Astrocyte of the cerebellum (primary cell): ENCODE results near the gene VLDLR.

Experiments used
- DNase-seq: peaks from one replicate; pipeline ENCODE4 v3.0.0-alpha.2; 2011; ENCODE audit warnings: low read depth
- H3K4me3 ChIP-seq: 2 replicates; pipeline ENCODE4 v1.5.1; 2011; ENCODE audit warnings: mild to moderate bottlenecking, low read depth, low read length, moderate library complexity
- CTCF ChIP-seq: IDR thresholded peaks from 2 replicates; pipeline ENCODE4 v1.5.1; 2012; ENCODE audit warnings: low read length, low read depth, moderate library complexity, mild to moderate bottlenecking; ENCODE audit errors: missing control alignments
- in situ Hi-C: cut with HindIII; loops from 2 replicates; pipeline ENCODE4 v1.10.0; 2017; ENCODE audit warnings: low sequenced_read_pairs

VLDLR gene

GRCh38 chr9:2621722-2622460, at the start of gene VLDLR:
Gene VLDLR, plus strand, starts transcription at chr9:2621787. Its CDS starts 403 bp downstream, at chr9:2622190.
- no peak for DNase-seq
- H3K4me3 ChIP-seq = peak within 1 kb of the TSS; percentile 65
- TF ChIP-seq CTCF = no peak
- in situ Hi-C loops = no loop called here

- in situ Hi-C loops = no loop called here
These were observed 47.4 kb upstream of the VLDLR start for GRCh38 chr9:2574203-2574602.

GRCh38 chr9:2576631-2577030, 45.0 kb upstream of the VLDLR start:
- no peak for TF ChIP-seq CTCF
- DNase-seq = no peak

More at GRCh38 chr9:2574203-2574602, 47.4 kb upstream of the VLDLR start:
- no peak overlapping the region for H3K4me3 ChIP-seq
- TF ChIP-seq CTCF = no peak
- no peak for DNase-seq

GRCh38 chr9:2583308-2584013, 38.1 kb upstream of the VLDLR start:
- DNase-seq = no peak
- no peak for TF ChIP-seq CTCF
- H3K4me3 ChIP-seq = no peak overlapping the region
- in situ Hi-C loops = no loop called here

More at GRCh38 chr9:2576631-2577030, 45.0 kb upstream of the VLDLR start:
- in situ Hi-C loops = no loop called here
- H3K4me3 ChIP-seq = no peak overlapping the region

GRCh38 chr9:2591967-2592366, 29.6 kb upstream of the VLDLR start:
- no peak overlapping the region for H3K4me3 ChIP-seq
- in situ Hi-C loops = no loop called here
- DNase-seq = no peak
- no peak for TF ChIP-seq CTCF

GRCh38 chr9:2593744-2594143, 27.8 kb upstream of the VLDLR start:
- no peak for DNase-seq
- no peak overlapping the region for H3K4me3 ChIP-seq
- TF ChIP-seq CTCF = no peak
- in situ Hi-C loops = no loop called here
